Mesenchymal stem cell (in vitro differentiated cells and primary cell): Measurements from ENCODE around the gene CACNA1S.

ENCODE experiments used
- DNase-seq: peaks from one replicate; pipeline ENCODE4 v3.0.0-alpha.2; 2013
- H2AFZ ChIP-seq: one replicate; pipeline ENCODE4 v1.6.1; 2013; ENCODE audit warnings: low read depth, mild to moderate bottlenecking, control low read depth, inconsistent platforms, low read length, moderate library complexity
- H2AK5ac ChIP-seq: 2 replicates; pipeline ENCODE4 v1.6.1; 2013; ENCODE audit warnings: low read length, moderate library complexity, mild to moderate bottlenecking, inconsistent platforms; ENCODE audit not compliant: severe bottlenecking
- H2BK120ac ChIP-seq: one replicate; pipeline ENCODE4 v1.6.1; 2013; ENCODE audit warnings: low read depth, mild to moderate bottlenecking, inconsistent platforms, low read length, moderate library complexity
- H2BK12ac ChIP-seq, 2 experiments: one replicate each; pipeline ENCODE4 v1.6.1; 2013; ENCODE audit warnings: inconsistent platforms in 2 of 2, low read length in 2 of 2, mild to moderate bottlenecking in 2 of 2, moderate library complexity in 2 of 2, control low read depth in 1 of 2
- H2BK15ac ChIP-seq: one replicate; pipeline ENCODE4 v1.6.1; 2013; ENCODE audit warnings: mild to moderate bottlenecking, low read depth, inconsistent platforms; ENCODE audit not compliant: poor library complexity, severe bottlenecking
- H2BK5ac ChIP-seq: 2 replicates; pipeline ENCODE4 v1.6.1; 2013; ENCODE audit warnings: low read depth, mild to moderate bottlenecking, low read length, control low read depth, inconsistent platforms; ENCODE audit not compliant: poor library complexity, severe bottlenecking
- H3K14ac ChIP-seq, 2 experiments: one replicate each; pipeline ENCODE4 v1.6.1; 2013; ENCODE audit warnings: inconsistent platforms in 2 of 2, low read length in 2 of 2, control low read depth in 1 of 2, mild to moderate bottlenecking in 1 of 2, moderate library complexity in 1 of 2
- H3K18ac ChIP-seq, 2 experiments: one replicate each; pipeline ENCODE4 v1.6.1; 2013; ENCODE audit warnings: inconsistent platforms in 2 of 2, low read length in 2 of 2, control low read depth in 1 of 2, low read depth in 1 of 2, mild to moderate bottlenecking in 1 of 2
- H3K23ac ChIP-seq, 2 experiments: one replicate each; pipeline ENCODE4 v1.6.1; 2013; ENCODE audit warnings: inconsistent platforms in 2 of 2, low read length in 2 of 2, mild to moderate bottlenecking in 2 of 2, moderate library complexity in 2 of 2, control low read depth in 1 of 2
- H3K27ac ChIP-seq: 2 replicates; pipeline ENCODE4 v1.5.1; 2013; ENCODE audit warnings: mild to moderate bottlenecking, moderate library complexity, low read length, control low read depth, inconsistent platforms; ENCODE audit not compliant: poor library complexity, severe bottlenecking
- H3K27me3 ChIP-seq, 2 experiments: 2 replicates each; pipeline versions ENCODE4 v1.6.1 to v1.7.0; 2013; ENCODE audit warnings: low read length in 2 of 2, mild to moderate bottlenecking in 2 of 2, moderate library complexity in 2 of 2, control low read depth in 1 of 2, inconsistent platforms in 1 of 2; ENCODE audit not compliant: control insufficient read depth in 1 of 2, insufficient read depth in 1 of 2
- H3K36me3 ChIP-seq, 2 experiments: 2 replicates each; pipeline versions ENCODE4 v1.6.1 to v1.7.0; 2013; ENCODE audit warnings: low read length in 2 of 2, control low read depth in 1 of 2, inconsistent platforms in 1 of 2, low read depth in 1 of 2, mild to moderate bottlenecking in 1 of 2; ENCODE audit not compliant: insufficient read depth in 2 of 2, control insufficient read depth in 1 of 2
- H3K4ac ChIP-seq, 2 experiments: one replicate each; pipeline ENCODE4 v1.6.1; 2013; ENCODE audit warnings: inconsistent platforms in 2 of 2, low read length in 2 of 2, mild to moderate bottlenecking in 2 of 2, moderate library complexity in 2 of 2, control low read depth in 1 of 2, low read depth in 1 of 2
- H3K4me1 ChIP-seq: 2 replicates; pipeline ENCODE4 v1.6.1; 2013; ENCODE audit warnings: low read depth, low read length, control low read depth; ENCODE audit not compliant: control insufficient read depth, insufficient read depth
- H3K4me2 ChIP-seq: 2 replicates; pipeline ENCODE4 v1.6.1; 2013; ENCODE audit warnings: low read length, mild to moderate bottlenecking, inconsistent platforms; ENCODE audit not compliant: poor library complexity, severe bottlenecking
- H3K4me3 ChIP-seq, 2 experiments: 2 replicates each; pipeline versions ENCODE4 v1.5.1 to v1.7.0; 2013; ENCODE audit warnings: low read length in 2 of 2, mild to moderate bottlenecking in 2 of 2, control low read depth in 1 of 2, low read depth in 1 of 2; ENCODE audit not compliant: insufficient read depth in 1 of 2
- H3K79me1 ChIP-seq: replicated peaks from 2 replicates; pipeline ENCODE4 v1.6.1; 2013; ENCODE audit warnings: mild to moderate bottlenecking, control low read depth, low read length, inconsistent platforms; ENCODE audit not compliant: poor library complexity, severe bottlenecking
- H3K9ac ChIP-seq: 2 replicates; pipeline ENCODE4 v1.7.0; 2013; ENCODE audit warnings: mild to moderate bottlenecking, low read length, moderate library complexity
- H3K9me3 ChIP-seq: 2 replicates; pipeline ENCODE4 v1.7.0; 2013; ENCODE audit warnings: mild to moderate bottlenecking, low read length; ENCODE audit not compliant: control insufficient read depth
- H4K8ac ChIP-seq: one replicate; pipeline ENCODE4 v1.6.1; 2013; ENCODE audit warnings: inconsistent platforms, mild to moderate bottlenecking, low read length, moderate library complexity
- H4K91ac ChIP-seq: one replicate; pipeline ENCODE4 v1.6.1; 2013; ENCODE audit warnings: mild to moderate bottlenecking, low read length, inconsistent platforms
- WGBS: methylation state at CpG from one replicate; pipeline ENCODE4 v1.1.7; 2013; ENCODE audit warnings: mixed read lengths; 5-methylcytosine and 5-hydroxymethylcytosine counted together

The CACNA1S gene

GRCh38 chr1:201006450-201006849 lies 105.8 kb downstream of the CACNA1S start:
- Histone ChIP-seq H4K91ac (no peak overlapping the region), H3K9me3 (no peaks in the 10 kb centered on the region), H3K4ac (no peak overlapping the region), H2BK5ac (no peak overlapping the region), H3K4me1 (peaks cover 6% of the 10 kb centered on the region), H3K9ac (no peak overlapping the region), H3K36me3 (peaks cover 0 to 26% of the 10 kb centered on the region in 2 experiments), H4K8ac (no peak overlapping the region), H3K79me1 (peaks cover 10% of the 10 kb centered on the region), H3K27ac (no peak overlapping the region), H3K4me2 (no peak overlapping the region), H3K14ac (no peak overlapping the region), H3K23ac (no peak overlapping the region), H2AFZ (no peak overlapping the region), H2BK15ac (no peak overlapping the region), H3K27me3 (peaks cover 0 to 21% of the 10 kb centered on the region in 2 experiments), H2BK120ac (no peak overlapping the region), H3K4me3 (no peak overlapping the region), H2AK5ac (no peak overlapping the region), H3K18ac (no peak overlapping the region), H2BK12ac (no peak overlapping the region)
- 62% methylated on average over 1 of the region's 2 CpGs for WGBS
- peak; percentile 45 for DNase-seq

GRCh38 chr1:201004732-201005131 lies 107.5 kb downstream of the CACNA1S start:
- Histone ChIP-seq H3K4me3 (no peak overlapping the region), H2BK15ac (no peak overlapping the region), H3K4ac (no peak overlapping the region), H4K91ac (no peak overlapping the region), H3K36me3 (peaks cover 0 to 36% of the 10 kb centered on the region in 2 experiments), H3K4me2 (no peak overlapping the region), H2BK5ac (no peak overlapping the region), H3K79me1 (peaks cover 5% of the 10 kb centered on the region), H3K14ac (no peak overlapping the region), H3K9ac (no peak overlapping the region), H2BK120ac (no peak overlapping the region), H3K4me1 (peaks cover 4% of the 10 kb centered on the region), H2AFZ (no peak overlapping the region), H4K8ac (no peak overlapping the region), H3K27ac (no peak overlapping the region), H2AK5ac (no peak overlapping the region), H2BK12ac (no peak overlapping the region), H3K9me3 (no peaks in the 10 kb centered on the region), H3K18ac (no peak overlapping the region), H3K27me3 (peaks cover 0 to 9% of the 10 kb centered on the region in 2 experiments), H3K23ac (no peak overlapping the region)
- WGBS = 96% methylated on average over 14 of the region's 14 CpGs
- DNase-seq = no peak

GRCh38 chr1:201004154-201004553 lies 108.1 kb downstream of the CACNA1S start:
- peaks cover 4% of the 10 kb centered on the region for H3K4me1 ChIP-seq
- no peaks in the 10 kb centered on the region for H3K9me3 ChIP-seq
- H3K23ac ChIP-seq = no peak overlapping the region
- H2AK5ac ChIP-seq = no peak overlapping the region
- no peak overlapping the region for H2BK15ac ChIP-seq
- DNase-seq = no peak
- H2AFZ ChIP-seq = no peak overlapping the region
- 95% methylated on average over 6 of the region's 6 CpGs for WGBS
- H2BK120ac ChIP-seq = no peak overlapping the region
- no peak overlapping the region for H3K14ac ChIP-seq
- peaks cover 0 to 9% of the 10 kb centered on the region in 2 experiments for H3K27me3 ChIP-seq
- no peak overlapping the region for H4K8ac ChIP-seq
- no peak overlapping the region for H3K4me2 ChIP-seq
- no peak overlapping the region for H4K91ac ChIP-seq
- H3K4me3 ChIP-seq = no peak overlapping the region
- H3K79me1 ChIP-seq = peaks cover 5% of the 10 kb centered on the region
- no peak overlapping the region for H3K9ac ChIP-seq
- peaks cover 0 to 41% of the 10 kb centered on the region in 2 experiments for H3K36me3 ChIP-seq
- H3K4ac ChIP-seq = no peak overlapping the region
- H2BK5ac ChIP-seq = no peak overlapping the region
- no peak overlapping the region for H3K18ac ChIP-seq
- no peak overlapping the region for H2BK12ac ChIP-seq
- no peak overlapping the region for H3K27ac ChIP-seq

GRCh38 chr1:201002510-201002909 lies 109.7 kb downstream of the CACNA1S start:
- Histone ChIP-seq H2AK5ac (no peak overlapping the region), H3K18ac (no peak overlapping the region), H3K9me3 (no peaks in the 10 kb centered on the region), H2BK120ac (no peak overlapping the region), H3K4me1 (peaks cover 4% of the 10 kb centered on the region), H3K36me3 (peaks cover 0 to 45% of the 10 kb centered on the region in 2 experiments), H3K9ac (no peak overlapping the region), H3K27ac (no peak overlapping the region), H2AFZ (no peak overlapping the region), H3K14ac (no peak overlapping the region), H2BK12ac (no peak overlapping the region), H3K79me1 (no peaks in the 10 kb centered on the region), H2BK5ac (no peak overlapping the region), H3K4me3 (no peak overlapping the region), H2BK15ac (no peak overlapping the region), H3K4me2 (no peak overlapping the region), H4K91ac (no peak overlapping the region), H3K27me3 (peaks cover 0 to 9% of the 10 kb centered on the region in 2 experiments), H4K8ac (no peak overlapping the region), H3K23ac (no peak overlapping the region), H3K4ac (no peak overlapping the region)
- 86% methylated on average over 1 of the region's 1 CpG for whole genome bisulfite sequencing
- no peak for DNase-seq
